Measurements from ENCODE around the gene FOXC1.
A peak's percentile ranks its signal among the peaks of the same experiment; 100 is the strongest.

FOXC1 gene

GRCh38 chr6:1600063-1600763, 9.5 kb upstream of the FOXC1 start:
- DNase-seq, result no peak

GRCh38 chr6:1600764-1601157, 9.0 kb upstream of the FOXC1 start:
- DNase-seq, result no peak

DNA sequence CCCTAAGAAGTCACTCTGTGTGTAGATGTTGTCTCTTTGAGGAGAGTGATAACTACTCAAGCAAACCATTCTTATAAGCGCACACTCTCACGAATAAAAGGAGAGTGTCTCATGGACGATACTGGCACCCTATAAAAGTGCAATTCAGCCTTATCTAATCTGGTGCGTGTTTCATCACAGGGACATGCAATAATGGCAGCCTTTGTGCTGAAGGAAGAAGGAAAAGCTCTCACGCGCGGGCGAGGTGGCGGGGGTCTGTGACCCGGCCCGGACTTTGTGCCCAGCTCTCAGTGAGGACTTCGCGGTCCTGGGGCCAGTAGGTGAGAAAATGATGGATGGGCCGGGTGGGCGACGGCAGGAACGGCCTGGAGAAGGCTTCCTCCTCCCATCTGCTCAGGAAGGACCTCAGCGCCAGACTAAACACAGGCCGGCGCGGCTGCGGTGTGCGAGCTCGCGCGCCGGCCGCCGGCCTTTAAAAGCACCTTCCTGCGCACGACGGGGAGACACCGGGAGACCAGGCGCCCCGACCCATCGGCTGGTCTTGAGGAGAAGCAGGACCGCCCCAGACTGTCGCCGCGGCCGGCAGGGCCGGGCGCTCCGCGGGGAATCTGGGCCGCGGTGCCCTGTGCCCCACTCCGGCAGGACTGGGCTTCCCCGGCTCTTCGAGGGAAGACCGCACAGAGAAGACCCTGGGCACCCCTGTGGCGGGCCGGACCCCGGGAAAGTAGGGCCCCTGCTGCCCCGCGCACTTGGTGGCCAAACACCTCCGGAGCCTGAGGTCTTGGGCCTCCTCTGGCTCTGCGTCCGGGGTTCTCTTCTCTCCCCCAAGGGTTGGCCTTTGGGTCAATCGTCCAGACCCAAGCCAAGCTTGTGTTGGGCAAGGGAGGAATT, 8.3 kb upstream of the FOXC1 start:
- DNase-seq, result no peak

DNA sequence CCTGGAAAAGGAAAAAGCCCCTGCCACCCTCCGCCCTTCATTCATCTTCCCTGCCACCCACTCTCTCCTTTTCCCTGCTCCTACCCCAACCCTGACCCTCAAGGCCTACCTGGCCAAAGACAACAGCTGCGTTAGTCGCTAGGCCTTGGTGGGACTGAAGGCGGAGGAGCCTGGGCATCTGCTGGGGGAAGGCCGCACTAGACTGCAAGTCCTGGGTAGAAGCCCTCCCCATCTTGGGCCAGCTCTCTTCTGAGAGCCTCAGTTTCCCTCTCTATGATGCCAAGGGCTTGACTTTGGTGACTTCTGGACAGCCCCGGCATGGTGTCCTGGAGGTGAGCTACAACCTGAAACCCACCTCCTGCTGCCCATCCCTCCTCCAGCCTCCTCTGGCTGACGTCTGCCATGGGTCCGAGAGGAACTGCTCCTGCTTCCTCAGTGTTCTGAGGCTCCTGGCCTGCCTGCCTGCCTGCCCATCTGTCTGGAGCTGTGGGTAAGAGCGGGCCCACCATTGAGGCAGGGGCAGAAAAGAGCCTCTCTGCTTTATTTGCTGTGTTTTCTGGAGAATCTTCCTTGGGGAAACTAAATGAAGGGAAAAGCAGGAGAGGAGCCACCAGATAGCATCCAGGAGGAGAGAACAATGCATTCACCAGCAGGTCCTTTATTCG, 7.5 kb upstream of the FOXC1 start:
- DNase-seq, result no peak

DNA sequence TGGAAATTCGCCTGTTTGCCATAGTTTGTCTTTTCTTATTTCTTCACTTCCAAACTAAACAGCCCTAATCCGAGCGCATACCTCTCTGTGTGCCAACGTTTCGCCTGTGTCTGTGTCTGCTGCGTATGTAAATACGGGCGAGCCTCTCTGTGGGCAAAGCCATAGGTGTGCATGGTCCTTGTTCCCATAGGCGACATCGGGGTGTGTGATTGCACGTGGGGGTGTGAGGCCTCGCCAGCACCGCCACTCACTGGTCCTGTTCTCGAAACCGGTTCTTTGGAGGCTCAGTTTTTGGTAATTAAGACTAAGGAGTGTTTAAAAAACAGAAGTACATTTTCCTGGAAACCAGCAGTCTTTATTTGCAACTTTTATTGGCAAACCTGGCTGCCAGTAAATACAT, 6.0 kb upstream of the FOXC1 start:
- no peak for DNase-seq

DNA sequence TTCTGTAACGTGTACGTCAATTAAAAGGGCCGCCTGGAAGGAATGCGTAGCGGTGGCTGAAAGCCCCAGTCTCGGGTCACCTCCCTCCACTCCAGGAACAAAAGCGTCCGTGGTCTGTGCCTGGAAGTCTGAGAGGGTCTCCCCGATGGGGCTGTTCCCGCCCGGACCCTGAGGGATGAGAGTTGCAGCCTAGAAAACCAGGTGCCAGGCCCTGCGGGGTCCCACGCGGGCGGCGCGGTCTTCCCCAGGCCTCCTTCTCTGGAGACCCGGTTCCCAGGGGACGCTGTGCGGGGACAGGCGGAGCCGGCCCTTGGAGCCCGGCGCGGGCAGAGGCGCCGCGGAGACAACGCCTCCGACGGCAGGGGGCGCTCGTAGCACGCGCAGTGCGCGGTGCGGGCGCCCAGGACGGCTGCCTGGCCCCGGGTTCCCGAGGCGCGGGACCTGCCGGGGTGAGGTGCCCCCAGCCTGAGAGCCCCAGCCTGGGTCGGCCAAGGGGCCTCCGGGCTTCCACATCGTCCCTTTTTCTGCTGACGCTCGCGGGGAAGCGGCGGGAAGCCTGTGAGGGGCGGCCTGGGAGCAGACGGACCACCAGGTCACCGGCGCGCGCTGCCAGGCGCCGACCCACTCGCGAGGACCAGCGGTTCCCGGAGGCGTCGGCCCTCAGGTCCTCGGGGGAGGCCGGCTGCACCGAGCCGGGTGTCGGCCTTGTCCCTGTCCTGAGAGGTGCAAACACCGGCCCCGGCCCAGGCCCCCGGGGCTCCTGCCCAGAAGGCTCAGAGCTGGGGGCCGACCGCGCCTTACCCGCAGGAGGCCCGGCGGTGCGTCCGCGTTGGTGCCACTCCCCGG, 5.3 kb upstream of the FOXC1 start:
- peak; percentile 64 for DNase-seq

DNA sequence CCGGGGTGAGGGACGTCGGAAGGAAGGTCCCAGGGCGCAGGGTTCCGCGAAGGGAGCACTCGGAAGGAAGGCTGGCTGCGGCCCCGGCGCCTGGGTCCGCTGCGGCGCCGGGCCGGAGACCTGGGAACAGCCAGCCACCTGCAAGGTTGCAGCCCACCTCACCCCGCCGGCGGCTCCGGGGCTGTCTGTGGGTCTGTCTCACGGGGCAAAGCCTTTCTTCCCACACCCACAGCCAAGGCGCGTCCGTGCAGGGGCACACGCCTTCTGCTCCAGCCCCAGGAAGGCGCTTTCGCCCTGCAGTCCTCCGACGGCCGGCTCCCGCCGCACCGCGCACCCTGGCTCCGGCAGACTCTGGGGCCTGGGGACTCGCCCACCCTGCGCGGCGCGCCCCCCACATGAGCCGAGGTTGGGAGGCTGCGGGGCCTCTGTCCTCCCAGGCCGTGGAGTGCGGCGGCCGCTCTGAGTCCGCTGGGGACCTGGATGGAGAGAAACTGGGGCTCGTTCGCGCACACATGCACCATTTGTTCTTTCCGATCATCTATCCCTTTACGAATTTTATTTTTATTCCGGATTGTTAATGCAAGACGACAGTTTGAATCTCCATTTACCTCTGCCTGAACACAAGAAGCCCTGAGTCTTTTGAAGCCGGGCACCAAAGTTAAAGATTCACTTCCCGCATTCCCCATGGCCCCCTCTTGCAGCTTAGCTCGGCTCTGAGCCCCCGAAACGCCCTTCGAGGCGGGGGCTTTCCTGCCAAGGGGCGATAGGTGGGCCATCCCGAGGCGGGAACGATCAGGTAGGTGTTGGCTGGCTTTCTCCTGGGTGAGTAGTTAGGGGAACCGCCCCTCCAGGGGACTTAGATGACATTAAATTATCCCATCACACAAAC, 4.5 kb upstream of the FOXC1 start:
- DNase-seq, result no peak

DNA sequence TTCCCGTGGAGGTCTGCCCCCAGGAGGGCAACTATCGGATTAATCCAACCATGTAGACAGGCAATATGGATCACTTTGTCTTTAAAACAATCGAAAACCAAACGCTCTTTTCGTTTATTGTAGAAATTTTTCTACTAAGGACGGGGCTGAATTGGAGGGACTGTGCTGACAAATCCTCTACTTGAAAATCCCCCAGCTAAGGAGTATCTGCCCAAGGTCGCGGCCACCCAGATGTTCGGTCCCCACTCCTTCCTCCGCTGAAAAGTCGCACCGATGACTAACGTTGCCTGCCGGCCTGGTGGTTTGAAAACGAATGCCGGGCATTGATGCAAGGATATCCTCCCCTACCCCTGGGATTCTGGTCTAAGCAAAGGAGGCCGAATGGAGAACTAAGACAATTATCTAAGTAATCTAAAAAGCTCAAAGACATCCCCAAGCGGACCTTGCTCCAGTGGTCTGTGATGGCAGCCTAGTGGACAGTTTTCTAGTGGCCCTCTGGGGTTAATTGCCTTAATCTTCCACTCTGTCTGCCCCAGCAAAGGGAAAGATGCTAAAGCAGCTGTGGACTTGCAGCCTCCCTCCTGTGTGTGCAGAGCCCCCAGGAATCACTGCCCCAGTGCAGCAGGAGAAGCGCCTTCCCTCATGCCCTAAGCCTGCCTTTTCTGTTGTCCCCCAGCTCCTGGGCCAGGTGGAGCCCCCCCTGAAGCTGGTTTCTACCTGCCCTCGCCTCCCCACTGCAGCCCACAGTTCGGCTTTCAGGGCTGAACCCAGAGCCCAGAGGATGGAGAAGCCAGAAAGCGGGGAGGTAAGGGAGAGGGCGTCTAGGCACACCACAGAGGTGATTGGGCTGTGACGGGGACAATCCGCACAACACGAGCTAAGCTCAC, 3.6 kb upstream of the FOXC1 start:
- DNase-seq, result no peak

DNA sequence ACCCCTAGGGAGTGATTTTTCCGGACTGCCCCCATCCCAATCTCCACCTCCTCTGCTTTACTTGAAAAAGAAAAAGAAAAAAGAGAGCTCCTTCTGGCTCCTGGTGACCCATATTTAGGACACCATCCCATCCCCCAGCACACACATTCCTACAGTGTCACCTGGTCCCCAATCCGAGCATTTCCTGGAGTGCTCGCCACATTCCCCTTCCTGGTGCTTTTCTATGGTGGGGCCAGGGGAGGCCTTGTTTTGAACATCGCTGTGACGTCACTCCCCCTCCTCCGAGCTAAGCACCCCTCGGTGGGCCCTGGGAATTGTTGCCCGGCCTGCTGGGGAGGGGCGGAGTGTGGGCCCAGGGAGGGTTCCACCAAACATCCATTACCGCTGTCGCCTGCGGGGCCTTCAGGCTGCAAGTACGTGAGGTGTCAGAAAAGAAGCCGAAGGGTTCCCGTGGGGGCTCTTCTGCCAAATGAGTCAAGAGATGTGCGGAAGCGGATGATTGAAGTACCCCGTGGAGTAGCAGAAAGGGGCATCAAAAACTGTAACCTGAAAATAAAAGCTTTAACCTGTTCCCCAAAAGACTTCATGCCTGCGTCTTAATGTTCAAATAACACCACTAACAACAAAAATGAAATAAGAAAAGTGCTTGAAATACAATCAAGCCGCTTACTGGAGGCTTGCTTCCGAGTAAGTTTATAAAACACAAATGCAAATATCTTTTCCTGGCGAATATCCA, 2.8 kb upstream of the FOXC1 start:
- DNase-seq, result no peak

DNA sequence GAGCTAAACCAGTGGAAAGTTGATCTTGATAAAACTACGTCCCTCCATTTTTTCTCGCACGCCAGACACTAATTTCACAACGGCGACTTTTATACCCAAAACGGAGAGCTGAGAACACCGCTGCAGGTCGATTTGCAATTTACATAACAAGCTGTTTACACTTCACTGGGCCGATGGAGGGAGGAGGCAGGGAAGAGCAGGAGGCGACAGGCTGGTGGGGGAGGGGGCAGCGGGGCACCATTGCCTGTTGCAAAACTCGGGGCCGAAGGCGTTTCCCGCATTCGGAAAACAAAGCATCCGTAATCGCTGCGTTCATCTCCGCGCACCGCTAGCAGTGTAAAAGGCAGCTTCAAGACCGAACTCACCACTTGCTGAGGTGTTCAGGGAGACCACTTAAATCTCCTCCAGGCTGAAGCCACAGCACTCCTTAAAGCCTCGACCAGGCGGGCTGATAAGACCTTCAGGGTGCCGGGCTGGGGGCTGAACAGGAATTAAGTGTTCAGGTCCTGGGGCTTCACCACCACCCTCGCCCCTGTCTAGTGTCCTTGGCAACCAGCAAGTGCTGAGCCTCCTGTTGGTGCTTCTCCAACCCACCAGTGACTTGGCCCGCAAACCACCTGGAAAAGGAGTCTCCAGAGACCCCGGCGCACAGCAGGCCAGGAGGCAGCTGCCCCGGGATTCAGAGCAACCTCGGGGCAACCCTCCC, 2.0 kb upstream of the FOXC1 start:
- DNase-seq, result no peak

DNA sequence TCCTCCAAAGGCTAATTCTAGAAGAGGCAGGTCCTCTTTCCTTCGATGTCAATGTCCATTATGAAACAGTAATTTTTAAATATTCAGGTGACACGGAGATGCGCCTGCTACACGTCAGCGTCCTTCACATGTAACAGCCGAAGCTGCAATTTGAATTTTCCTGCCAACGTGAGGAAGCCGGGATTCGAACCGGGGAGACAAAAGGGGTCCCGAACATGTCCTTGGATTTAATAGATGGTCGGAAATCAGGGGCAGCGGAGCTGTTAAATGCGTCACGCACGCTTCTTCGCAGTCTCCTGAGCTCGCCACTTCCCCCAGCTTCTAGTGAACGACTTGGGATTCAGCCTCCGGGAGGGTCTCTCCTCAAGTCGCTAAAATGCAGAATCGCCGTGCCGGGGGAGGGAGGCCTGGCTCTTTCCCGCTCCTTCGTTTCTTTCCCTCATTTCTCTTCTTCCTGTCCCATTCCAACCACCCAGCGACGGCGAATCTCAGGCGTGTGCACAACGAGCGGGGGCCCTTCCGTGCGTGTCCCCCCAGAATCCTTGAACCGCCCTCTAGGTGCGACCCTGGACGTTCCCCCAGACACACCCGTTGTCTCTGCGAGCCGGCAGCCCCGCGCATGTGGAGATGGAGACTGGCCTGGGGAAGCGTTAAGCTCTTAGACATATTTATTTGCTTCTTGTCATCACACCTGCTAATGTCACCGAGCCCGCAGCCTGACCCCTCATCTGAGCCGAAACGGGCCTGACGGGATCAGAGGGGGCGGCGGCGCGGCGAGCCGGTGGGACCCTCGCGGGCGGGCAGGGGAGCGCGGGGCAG, 1.3 kb upstream of the FOXC1 start:
- DNase-seq, result no peak

- no peak for DNase-seq
Observed at GRCh38 chr6:1609041-1609647, 571 bp upstream of the FOXC1 start.

GRCh38 chr6:1610497-1611321, 994 bp downstream of the FOXC1 start:
- no peak for DNase-seq

- DNase-seq, result no peak
Observed at GRCh38 chr6:1611322-1611571, 1.5 kb downstream of the FOXC1 start.

- no peak for DNase-seq
Observed at GRCh38 chr6:1611572-1612298, 2.0 kb downstream of the FOXC1 start.

DNA sequence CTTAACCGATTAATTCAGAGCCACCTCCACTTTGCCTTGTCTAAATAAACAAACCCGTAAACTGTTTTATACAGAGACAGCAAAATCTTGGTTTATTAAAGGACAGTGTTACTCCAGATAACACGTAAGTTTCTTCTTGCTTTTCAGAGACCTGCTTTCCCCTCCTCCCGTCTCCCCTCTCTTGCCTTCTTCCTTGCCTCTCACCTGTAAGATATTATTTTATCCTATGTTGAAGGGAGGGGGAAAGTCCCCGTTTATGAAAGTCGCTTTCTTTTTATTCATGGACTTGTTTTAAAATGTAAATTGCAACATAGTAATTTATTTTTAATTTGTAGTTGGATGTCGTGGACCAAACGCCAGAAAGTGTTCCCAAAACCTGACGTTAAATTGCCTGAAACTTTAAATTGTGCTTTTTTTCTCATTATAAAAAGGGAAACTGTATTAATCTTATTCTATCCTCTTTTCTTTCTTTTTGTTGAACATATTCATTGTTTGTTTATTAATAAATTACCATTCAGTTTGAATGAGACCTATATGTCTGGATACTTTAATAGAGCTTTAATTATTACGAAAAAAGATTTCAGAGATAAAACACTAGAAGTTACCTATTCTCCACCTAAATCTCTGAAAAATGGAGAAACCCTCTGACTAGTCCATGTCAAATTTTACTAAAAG, 2.7 kb downstream of the FOXC1 start:
- no peak for DNase-seq
